Motor neuron (in vitro differentiated cells): ENCODE data around the gene OLFML1. TPM values are rescaled to one million over a fixed set of nuclear protein-coding genes. Genes with fewer than 3 reads are reported as not detected.
A peak's percentile ranks its signal among the peaks of the same experiment; 100 is the strongest.

ENCODE experiments used
- ATAC-seq, 8 experiments: fragments of 200-7000 bp; cut with Tn5 transposase; replicated peaks in 6 of 8; 2 replicates each; pipeline ENCODE4 v1.8.0; 2021; ENCODE audit warnings: mild to moderate bottlenecking in 8 of 8, moderate library complexity in 8 of 8
- H3K27ac ChIP-seq, 2 donors: fragments of 250-450 bp; sonication (Bioruptor Pico); 2 replicates each; pipeline ENCODE4 v1.9.0; 2021; ENCODE audit warnings: antibody characterized with exemption in 2 of 2, mild to moderate bottlenecking in 2 of 2, moderate library complexity in 1 of 2
- H3K4me1 ChIP-seq, 2 donors: fragments of 250-450 bp; sonication (Bioruptor Pico); replicated peaks in 1 of 2; 2 replicates each; pipeline ENCODE4 v1.6.1; 2021; ENCODE audit warnings: antibody characterized with exemption in 2 of 2, mild to moderate bottlenecking in 2 of 2, moderate library complexity in 1 of 2
- H3K4me3 ChIP-seq, 5 donors: fragments of 250-450 bp; sonication (Bioruptor Pico); 2 replicates each; pipeline ENCODE4 v1.9.0; 2021; ENCODE audit warnings: antibody characterized with exemption in 5 of 5, mild to moderate bottlenecking in 5 of 5, moderate library complexity in 4 of 5
- WGBS, 10 experiments: fragments of 450-650 bp; shearing (Covaris generic); methylation state at CpG; one replicate each; pipeline ENCODE4 v1.0.0; 2022; 5-methylcytosine and 5-hydroxymethylcytosine counted together
- in situ Hi-C, 9 experiments: fragments of 400-800 bp; cut with MboI; loops; one replicate each; pipeline ENCODE4 v1.15.0; 2021; ENCODE audit warnings: low sequenced_read_pairs in 9 of 9, low pct_unique_long_range_greater_than_20kb in 2 of 9; ENCODE audit not compliant: unreplicated experiment in 9 of 9
- total RNA-seq, 8 experiments: library from RNA; unstranded; fragments of 300-600 nt; gene quantifications; 2 replicates each; pipeline versions ENCODE4 v1.2.3 to v1.2.4, GENCODE V29; 2022

OLFML1 gene
- total RNA-seq, 8 experiments from 2014 or later, result 0.13 to 91.8 (median 2.1) TPM

DNA sequence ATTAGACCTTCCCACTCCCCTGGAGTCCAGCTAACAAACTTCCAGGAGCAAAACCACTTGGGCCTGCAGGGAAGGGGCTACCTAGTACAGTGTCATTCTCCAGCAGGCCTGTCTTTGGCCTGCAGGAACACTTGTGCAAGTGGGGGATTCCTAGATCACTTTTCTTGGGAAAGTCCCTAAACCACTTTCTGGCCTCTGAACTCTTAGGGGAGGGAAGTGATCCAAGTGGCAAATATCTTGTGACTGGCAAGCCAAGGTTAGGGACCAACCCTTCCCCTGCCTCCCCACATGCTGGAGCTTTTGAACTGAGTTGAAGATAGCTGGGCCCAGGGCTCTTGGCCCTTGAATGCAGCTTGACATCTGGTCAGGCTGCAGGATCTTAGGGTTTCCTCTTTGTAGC, 45.7 kb downstream of the OLFML1 start:
- in situ Hi-C loops, result no loop called here
- H3K4me1 ChIP-seq, result no peaks in the 10 kb centered on the region
- no peak for ATAC-seq
- H3K27ac ChIP-seq, result no peak overlapping the region
- H3K4me3 ChIP-seq, result no peak overlapping the region

DNA sequence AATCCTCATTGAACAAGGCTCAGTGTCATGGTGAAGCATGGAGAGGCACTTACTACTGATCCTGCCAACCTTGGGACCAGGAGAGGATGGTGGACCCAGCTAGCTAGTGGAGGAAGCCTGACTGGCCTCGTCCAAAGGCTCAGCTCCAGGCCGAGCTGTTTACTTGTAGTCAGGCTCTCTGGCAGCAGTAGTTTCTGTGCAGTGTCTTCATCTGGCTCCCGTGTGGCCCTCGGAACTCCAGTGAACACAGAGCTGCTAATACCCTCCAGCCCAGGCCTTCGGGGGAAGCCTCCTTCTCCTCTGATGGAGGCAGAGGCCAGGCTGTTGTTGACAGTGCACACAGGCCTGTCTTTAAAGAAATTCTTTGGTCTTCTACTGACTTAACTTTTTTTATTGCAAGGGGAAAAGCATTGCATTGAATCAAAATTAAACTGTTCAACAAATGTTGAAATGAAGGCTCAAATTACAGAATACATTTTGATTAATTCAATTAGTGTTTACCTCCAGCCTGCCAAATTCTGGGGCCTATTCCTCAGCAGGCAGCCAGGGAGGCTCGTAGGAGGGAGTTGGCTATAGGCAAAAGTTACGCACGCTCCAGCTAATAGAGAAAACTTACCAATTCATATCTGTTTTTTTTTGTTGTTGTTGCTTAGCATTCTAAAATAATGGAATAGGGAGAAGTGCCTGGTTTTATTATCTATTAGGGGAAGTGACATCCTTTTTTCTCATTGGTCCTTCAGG, 47.3 kb downstream of the OLFML1 start:
- ATAC-seq, result no peak
- in situ Hi-C loops, result no loop called here
- no peak overlapping the region for H3K4me3 ChIP-seq
- 23 to 100% (median 89%) methylated on average over 3 to 8 of the region's 8 CpGs for WGBS, 10 experiments
- H3K27ac ChIP-seq, result no peak overlapping the region
- no peaks in the 10 kb centered on the region for H3K4me1 ChIP-seq

DNA sequence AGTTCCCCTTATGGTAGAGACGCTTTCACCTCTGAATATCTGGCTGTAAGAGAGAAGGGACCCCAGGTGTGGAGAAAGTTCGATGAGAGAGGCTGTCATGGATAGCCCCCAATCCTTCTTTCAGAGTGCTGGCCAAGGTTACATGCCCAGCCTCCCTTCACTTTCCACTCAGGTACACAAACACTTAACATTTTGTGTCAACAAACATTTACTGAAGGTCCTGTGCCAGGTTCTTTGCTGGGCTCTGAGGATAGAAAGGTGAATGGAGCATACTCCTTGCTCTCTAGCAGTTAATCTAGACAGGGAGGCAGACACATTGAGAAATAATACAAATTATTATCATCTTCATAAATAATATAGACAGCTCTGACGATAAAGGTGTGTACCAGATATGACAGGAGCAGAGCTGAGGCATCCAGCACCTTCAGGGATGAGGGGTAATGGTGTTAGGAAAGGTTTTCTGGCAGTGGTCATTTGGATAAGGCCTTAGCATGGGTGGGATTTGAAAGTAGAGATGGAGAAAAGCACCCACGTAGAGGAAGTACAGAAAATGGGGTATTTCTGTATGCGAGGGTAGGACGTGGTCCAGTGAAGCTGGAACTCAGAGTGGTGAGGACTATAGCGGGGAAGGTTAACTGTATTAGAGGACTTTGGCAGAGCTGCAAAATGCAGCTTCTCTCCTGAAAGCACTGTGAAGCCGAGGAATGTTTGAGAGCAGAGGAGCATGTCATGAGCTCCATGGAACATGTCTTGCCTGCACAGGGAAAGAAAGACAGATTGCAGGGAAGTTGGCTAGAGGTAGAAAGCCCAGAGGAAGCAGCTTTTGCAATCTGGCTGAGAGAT, 48.1 kb downstream of the OLFML1 start:
- H3K4me1 ChIP-seq, result no peaks in the 10 kb centered on the region
- H3K4me3 ChIP-seq, result no peak overlapping the region
- no peak overlapping the region for H3K27ac ChIP-seq
- in situ Hi-C loops, result no loop called here
- no peak for ATAC-seq
- 61 to 100% (median 78%) methylated on average over 2 to 7 of the region's 8 CpGs for WGBS, 10 experiments

DNA sequence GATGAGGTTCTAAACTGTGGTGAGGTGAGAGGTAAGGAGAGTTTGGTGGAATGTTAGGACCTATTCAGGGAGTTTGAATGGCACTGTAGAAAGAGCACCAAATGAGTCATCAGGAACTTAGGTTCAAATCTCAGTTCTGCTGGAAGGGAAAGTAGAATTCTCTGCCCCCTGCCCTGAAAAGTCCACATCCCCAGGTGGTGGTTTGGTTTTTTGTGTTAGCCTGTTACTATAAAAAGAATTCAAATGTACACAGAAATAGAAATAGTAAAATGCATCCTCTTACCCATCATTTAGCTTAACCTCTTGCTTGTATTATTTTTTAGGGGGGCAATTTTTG, 48.7 kb downstream of the OLFML1 start:
- no peaks in the 10 kb centered on the region for H3K4me1 ChIP-seq
- no peak overlapping the region for H3K27ac ChIP-seq
- in situ Hi-C loops, result no loop called here
- H3K4me3 ChIP-seq, result no peak overlapping the region
- no peak for ATAC-seq

DNA sequence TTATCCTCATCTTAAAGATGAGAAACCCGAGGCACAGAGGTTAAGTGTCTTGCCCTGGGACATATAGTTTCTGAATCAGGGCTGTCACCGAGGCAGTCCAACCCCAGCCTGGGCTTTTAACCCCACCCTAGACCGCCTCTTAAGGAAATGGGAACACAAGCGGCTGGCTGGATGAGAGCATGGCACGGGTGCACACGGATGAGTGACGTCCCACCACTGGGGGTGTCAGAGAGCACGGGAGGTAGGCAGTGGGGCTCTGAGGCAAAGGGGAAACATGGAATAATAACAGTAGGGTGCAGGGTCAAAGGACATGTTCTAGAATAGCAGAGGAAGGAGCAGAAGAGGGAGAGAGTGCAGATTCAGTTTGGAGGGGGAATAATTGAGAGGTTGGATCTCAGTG, 50.8 kb downstream of the OLFML1 start:
- H3K4me1 ChIP-seq, result no peaks in the 10 kb centered on the region
- peak in 2 of 8 experiments; percentile 11 to 81 for ATAC-seq
- H3K4me3 ChIP-seq, result no peak overlapping the region
- H3K27ac ChIP-seq, result no peak overlapping the region
- 0 to 73% (median 40%) methylated on average over 1 to 6 of the region's 8 CpGs; no CpG with 5 or more reads in 3 of the 10 experiments for WGBS, 10 experiments
- in situ Hi-C loops, result no loop called here

DNA sequence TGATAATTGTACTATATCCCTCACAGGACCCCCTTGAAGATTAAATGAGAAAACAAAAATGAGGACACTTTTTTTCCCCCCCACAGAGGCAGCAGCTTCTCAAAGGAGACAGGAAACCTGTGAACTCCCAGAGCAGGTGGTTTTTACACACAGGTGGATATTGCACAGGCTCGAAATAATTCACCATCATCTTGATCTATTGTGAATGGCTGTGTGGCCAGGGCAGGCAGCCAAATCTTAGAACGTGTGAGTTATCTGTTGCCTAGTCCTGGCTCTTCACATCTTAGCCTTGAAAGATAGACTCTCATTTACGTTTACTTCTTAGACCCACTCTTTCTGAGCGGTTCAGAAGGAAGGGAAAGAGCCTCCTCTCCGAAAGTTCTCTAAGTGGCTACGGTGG, 52.0 kb downstream of the OLFML1 start:
- in situ Hi-C loops, result no loop called here
- Histone ChIP-seq H3K4me3 (no peak overlapping the region), H3K27ac (no peak overlapping the region), H3K4me1 (no peaks in the 10 kb centered on the region)
- WGBS, 10 experiments, result 70 to 89% (median 81%) methylated on average over 2 to 6 of the region's 6 CpGs; no CpG with 5 or more reads in 4 of the 10 experiments
- no peak for ATAC-seq

DNA sequence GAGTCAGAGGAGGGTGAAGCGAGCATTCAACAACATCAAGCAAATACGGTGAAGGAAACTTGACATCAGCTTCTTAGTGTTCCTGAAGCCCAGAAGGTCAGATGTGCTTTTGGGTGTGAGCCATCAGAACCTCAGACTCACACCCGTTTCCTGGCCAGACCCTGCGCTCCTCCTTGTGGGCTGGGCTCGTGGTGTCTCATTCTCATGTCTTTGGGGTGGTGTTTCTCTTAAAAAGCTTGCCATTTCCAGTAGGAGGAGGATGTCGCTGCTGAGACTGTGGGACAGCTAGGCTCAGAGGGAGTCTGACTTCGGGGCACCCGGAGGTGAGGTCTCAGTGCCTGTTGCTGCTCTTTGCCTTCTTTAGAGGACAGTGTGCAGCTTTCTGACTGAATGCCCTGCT, 52.7 kb downstream of the OLFML1 start:
- Histone ChIP-seq H3K27ac (no peak overlapping the region), H3K4me1 (no peaks in the 10 kb centered on the region), H3K4me3 (no peak overlapping the region)
- peak in 3 of 8 experiments; percentile 35 to 94 (median 91) for ATAC-seq
- WGBS, 10 experiments, result 0 to 100% (median 89%) methylated on average over 1 to 7 of the region's 8 CpGs; no CpG with 5 or more reads in 4 of the 10 experiments
- in situ Hi-C loops, result no loop called here

DNA sequence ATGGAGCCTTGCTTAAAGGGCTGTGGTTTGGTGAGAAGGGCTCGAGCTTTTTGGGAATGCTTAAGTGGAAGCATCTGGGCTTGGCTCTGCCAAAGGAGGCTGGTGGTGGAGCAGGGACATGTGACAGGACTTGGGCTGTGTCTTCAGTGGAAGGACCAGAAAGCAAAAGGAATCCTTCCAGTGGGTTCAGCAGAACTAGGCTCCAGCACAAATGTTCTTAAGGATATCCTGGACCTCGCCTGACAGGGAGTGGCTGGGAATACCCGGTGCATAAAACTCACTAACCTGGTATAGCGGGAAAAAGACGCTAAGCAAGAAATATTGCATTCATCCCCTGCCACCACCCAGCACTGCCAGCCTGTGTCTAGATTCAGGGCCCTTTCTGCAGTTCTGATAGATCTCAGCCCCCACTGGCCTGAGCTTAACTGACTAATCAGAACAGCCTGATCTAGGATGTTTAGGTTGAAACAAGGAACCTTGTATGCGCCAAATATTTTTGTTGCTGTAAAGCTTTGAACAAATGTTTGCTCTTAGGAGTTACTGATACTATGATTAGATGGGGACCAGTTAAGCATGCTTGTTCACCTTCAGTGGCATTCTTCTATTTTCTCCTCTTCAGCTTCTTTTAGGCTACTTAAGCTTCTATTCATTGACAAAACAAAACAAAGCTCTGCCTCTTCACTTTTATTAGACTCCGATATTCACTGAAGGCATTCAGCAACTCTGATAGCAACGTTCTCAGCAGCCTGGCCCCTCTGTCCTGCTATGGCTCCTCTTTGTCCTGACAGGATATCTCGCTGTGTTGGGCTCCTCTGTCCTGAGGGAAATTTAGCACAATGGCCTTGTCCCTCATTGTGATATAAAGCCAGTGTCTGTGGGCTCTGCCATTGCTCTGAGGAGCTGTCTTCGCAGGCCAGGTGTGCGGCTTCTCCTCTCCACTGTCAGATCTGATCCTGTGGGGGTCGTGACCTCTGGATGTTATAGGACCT, 53.5 kb downstream of the OLFML1 start:
- 37 to 89% (median 78%) methylated on average over 2 to 9 of the region's 12 CpGs; no CpG with 5 or more reads in 1 of the 10 experiments for WGBS, 10 experiments
- in situ Hi-C loops, result no loop called here
- no peak overlapping the region for H3K27ac ChIP-seq
- ATAC-seq, result peak in 2 of 8 experiments; percentile 41 to 61
- no peak overlapping the region for H3K4me3 ChIP-seq
- no peaks in the 10 kb centered on the region for H3K4me1 ChIP-seq

DNA sequence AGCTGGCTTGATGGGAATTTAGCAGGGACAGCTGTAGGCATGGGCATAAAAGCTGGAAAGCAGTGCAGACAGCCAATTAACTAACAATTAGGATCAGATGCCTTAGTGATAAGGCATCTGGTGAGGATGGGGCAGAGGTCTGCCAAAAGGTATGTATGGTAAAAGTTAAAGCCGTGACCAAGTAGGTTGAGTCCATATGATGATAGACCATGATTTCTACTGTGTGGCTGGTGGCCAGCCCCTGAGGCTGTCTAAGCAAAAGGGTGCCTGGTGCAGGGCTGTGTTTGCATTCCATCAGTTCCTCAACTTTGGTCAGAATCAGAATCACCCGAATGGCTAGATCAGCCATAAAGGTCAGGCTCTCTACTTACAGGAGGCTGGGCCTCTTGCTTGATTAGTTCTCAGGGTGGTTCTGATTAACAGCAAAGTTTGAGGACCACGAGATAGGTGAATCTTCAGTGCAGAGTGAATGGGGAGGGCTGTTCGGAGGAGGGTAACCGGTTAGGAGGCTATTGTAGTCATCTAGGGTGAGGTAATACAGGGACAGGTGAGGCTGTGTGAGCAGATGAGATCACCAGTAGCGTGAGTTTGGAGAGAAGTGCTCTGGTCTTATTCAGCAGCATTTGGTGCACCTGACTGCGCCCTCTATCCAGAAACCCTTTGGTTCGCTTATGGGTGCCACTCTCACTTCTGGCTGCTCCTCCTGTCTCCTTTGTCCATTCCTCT, 55.7 kb downstream of the OLFML1 start:
- Histone ChIP-seq H3K4me3 (no peak overlapping the region), H3K4me1 (peaks cover 0 to 2% of the 10 kb centered on the region in 2 donors), H3K27ac (no peak overlapping the region)
- in situ Hi-C loops, result no loop called here
- ATAC-seq, result peak in 2 of 8 experiments; percentile 25 to 38
- WGBS, 10 experiments, result 67 to 100% (median 87%) methylated on average over 1 to 7 of the region's 8 CpGs; no CpG with 5 or more reads in 1 of the 10 experiments

DNA sequence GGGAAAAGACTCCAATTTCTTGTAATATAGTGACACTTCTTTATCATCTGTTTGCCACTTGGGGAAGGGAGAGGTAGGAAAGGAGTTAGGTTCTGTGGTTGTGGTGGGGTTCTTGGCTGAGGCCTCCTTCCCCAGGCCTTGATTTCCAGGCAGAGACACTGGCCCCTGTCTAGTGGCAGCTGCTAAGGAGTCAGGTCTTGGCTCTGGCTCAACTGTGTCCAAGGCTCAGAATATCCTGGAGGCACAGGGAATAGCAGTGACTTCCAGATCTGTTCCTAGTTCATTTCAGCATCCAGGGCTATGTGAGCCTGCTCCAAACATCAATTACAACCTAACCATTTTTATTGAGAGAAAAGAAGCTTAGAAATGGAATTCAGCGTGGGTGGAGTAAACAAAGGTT, 58.0 kb downstream of the OLFML1 start:
- Histone ChIP-seq H3K27ac (no peak overlapping the region), H3K4me3 (no peak overlapping the region), H3K4me1 (peaks cover 0 to 2% of the 10 kb centered on the region in 2 donors)
- ATAC-seq, result no peak
- WGBS, 10 experiments, result 67 to 100% (median 80%) methylated on average over 1 of the region's 1 CpG; no CpG with 5 or more reads in 3 of the 10 experiments
- in situ Hi-C loops, result no loop called here

DNA sequence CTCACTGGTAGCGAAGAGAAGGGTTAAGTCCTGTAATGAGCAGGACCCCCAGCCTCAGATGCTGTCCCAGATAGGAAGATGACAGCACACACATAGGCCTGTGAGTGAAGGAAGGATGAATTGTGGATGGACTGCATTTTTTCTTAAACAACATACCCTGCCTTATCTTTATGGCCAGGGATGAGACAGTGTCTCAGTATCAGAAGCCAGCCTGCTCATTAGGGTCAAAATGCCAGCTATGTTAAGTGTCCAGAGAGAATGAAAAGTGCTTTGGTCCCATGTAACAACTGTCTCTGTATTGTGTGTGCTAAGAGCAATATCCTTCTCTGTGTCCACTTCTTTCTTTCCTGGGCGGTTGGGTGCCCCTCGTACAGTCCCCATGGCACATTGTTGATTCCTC, 58.7 kb downstream of the OLFML1 start:
- H3K4me3 ChIP-seq, result no peak overlapping the region

DNA sequence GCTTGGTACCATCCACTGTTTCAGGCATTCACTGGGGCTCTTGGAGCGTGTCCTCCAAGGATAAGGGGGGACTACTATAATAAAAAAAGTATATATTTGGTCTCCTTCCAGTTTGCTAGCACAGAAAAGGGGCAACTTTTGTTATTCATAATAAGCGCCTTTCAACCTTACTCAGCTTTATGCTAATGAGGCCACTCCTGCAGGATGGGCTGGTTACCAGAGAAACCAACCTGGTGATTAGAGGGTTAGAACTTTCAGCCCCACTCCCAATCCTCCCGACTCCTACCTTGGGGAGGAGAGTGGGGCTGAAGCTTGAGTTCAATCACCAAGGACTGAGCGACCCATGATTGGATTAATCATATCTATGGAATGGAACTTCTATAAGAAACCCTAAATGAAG, 60.3 kb downstream of the OLFML1 start:
- H3K27ac ChIP-seq, result no peak overlapping the region
- in situ Hi-C loops, result no loop called here
- peaks cover 0 to 2% of the 10 kb centered on the region in 2 donors for H3K4me1 ChIP-seq
- H3K4me3 ChIP-seq, result no peak overlapping the region
- ATAC-seq, result peak in 1 of 8 experiments; percentile 11
- WGBS, 10 experiments, result 15 to 83% (median 63%) methylated on average over 1 to 3 of the region's 4 CpGs; no CpG with 5 or more reads in 3 of the 10 experiments

More for the DNA sequence above, 58.7 kb downstream of the OLFML1 start:
- ATAC-seq, result no peak
- WGBS, 10 experiments, result 63 to 100% (median 80%) methylated on average over 1 to 2 of the region's 3 CpGs; no CpG with 5 or more reads in 3 of the 10 experiments
- Histone ChIP-seq H3K27ac (no peak overlapping the region), H3K4me1 (peaks cover 0 to 2% of the 10 kb centered on the region in 2 donors)
- in situ Hi-C loops, result no loop called here
